ENCODE measurements around the gene OVOL1. TPM values are rescaled to one million over a fixed set of nuclear protein-coding genes. Genes with fewer than 3 reads are reported as not detected.

Gene OVOL1
- total and polyA plus RNA-seq, 2 of the 13 experiments (the other 11 are each of a cell fraction or from before 2014, with no cell fraction given), result 0.01 TPM; not detected in 1

DNA sequence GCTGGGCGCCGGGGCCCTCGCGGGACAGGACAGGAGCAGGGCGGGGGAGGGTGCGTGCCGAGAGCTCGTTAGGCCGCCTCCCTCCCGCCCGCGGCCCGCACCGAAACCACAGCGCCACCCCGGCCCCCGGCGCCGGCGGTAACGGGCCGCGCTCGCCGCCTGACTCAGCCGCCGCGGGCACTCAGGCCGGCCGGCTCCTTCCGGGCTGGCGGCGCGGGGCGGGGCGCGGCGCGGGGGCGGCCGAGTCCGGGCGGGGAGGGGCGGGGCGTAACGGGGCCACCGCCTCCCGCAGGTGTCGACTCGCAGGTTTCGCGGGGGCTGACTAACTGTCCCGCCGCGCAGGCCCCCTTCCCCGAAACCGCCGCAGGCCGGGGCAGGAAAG is 6.1 kb upstream of the OVOL1 start, which contains the start of gene AP5B1 (continued):
- no peak for TF ChIP-seq ZNF709 (CRISPR knock-in tag; IDR thresholded peaks at IDR 0.05)
- no peak; the same call in 1 of the 2 replicates for TF ChIP-seq ZFX (CRISPR knock-in tag; IDR thresholded peaks at IDR 0.05; ENCODE audit: low read depth)
- TF ChIP-seq, protein P1, sequence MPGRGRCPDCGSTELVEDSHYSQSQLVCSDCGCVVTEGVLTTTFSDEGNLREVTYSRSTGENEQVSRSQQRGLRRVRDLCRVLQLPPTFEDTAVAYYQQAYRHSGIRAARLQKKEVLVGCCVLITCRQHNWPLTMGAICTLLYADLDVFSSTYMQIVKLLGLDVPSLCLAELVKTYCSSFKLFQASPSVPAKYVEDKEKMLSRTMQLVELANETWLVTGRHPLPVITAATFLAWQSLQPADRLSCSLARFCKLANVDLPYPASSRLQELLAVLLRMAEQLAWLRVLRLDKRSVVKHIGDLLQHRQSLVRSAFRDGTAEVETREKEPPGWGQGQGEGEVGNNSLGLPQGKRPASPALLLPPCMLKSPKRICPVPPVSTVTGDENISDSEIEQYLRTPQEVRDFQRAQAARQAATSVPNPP (CRISPR knock-in tag; IDR thresholded peaks at IDR 0.05), result no peak
- TF ChIP-seq SPEN (CRISPR knock-in tag; IDR thresholded peaks at IDR 0.05; ENCODE audit: low read depth), result no peak; the same call in 1 of the 2 replicates
- no peak for TF ChIP-seq RFX5 (IDR thresholded peaks at IDR 0.05; ENCODE audit: low read depth, low read length)
- no peak for TF ChIP-seq ZNF773 (CRISPR knock-in tag; IDR thresholded peaks at IDR 0.05; ENCODE audit: borderline replicate concordance)
- TF ChIP-seq FOXJ3 (CRISPR knock-in tag; IDR thresholded peaks at IDR 0.05; ENCODE audit: borderline replicate concordance), result no peak

- no peak for FAIRE-seq
- in situ Hi-C loops (cut with HindIII; ENCODE audit: extremely low pct_ligation_motif_present, low pct_unique_long_range_greater_than_20kb), result loop anchor here (5.0 kb wide), 1 partner anchor 36 kb away; no protein-coding TSS in a partner anchor
- TF ChIP-seq ATAD3A (CRISPR knock-in tag; IDR thresholded peaks at IDR 0.05), result no peak
- TF ChIP-seq TFE3 (CRISPR knock-in tag; IDR thresholded peaks at IDR 0.05), result 0 out of 2 replicates have a peak, but pooled peaks have one; percentile 33
- no peak for TF ChIP-seq PLRG1 (conservative IDR thresholded peaks at IDR 0.05)
- 0 out of 2 replicates have a peak, but pooled peaks have one; percentile 4 for TF ChIP-seq TOPORS (CRISPR knock-in tag; IDR thresholded peaks at IDR 0.05)
- TF ChIP-seq HES4 (CRISPR knock-in tag; IDR thresholded peaks at IDR 0.05; ENCODE audit: borderline replicate concordance), result peak; percentile 41; the same call in 1 of the 2 replicates
- TF ChIP-seq FOXO1 (CRISPR knock-in tag; IDR thresholded peaks at IDR 0.05), result peak; percentile 64; the same call in 1 of the 2 replicates
- TF ChIP-seq, protein P2, sequence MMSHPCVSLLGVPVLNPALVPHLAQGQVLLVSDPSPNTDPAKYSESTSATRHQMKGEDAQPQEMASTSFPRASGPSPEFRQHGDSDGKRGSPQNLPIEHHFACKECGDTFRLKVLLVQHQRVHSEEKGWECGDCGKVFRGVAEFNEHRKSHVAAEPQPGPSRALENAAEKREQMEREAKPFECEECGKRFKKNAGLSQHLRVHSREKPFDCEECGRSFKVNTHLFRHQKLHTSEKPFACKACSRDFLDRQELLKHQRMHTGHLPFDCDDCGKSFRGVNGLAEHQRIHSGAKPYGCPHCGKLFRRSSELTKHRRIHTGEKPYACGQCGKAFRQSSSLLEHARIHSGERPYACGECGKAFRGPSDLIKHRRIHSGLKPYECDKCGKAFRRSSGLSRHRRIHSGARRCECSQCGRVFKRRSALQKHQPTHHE (CRISPR knock-in tag; IDR thresholded peaks at IDR 0.05; ENCODE audit: borderline replicate concordance), result no peak
- peak; percentile 37; the same call in 1 of the 2 replicates for TF ChIP-seq ZNF776 (CRISPR knock-in tag; IDR thresholded peaks at IDR 0.05)
- TF ChIP-seq SAP130 (CRISPR knock-in tag; IDR thresholded peaks at IDR 0.05; ENCODE audit: low read depth), result peak; percentile 42
- 0 out of 2 replicates have a peak, but pooled peaks have one; percentile 16 for TF ChIP-seq TBX2 (CRISPR knock-in tag; IDR thresholded peaks at IDR 0.05; ENCODE audit: borderline replicate concordance)
- no peak for TF ChIP-seq TBX3 (IDR thresholded peaks at IDR 0.05; ENCODE audit: borderline replicate concordance)
Observed at GRCh38 chr11:65781152-65781961, 5.5 kb upstream of the OVOL1 start.

More at GRCh38 chr11:65781152-65781961, 5.5 kb upstream of the OVOL1 start:
- no CpG with 5 or more reads among the region's 83 CpGs for WGBS (ENCODE audit: low lambda C conversion rate)
- DNase-seq (ENCODE audit: low spot score) (peak; percentile 35), ATAC-seq (peak; percentile 42)
- peaks cover 47% of the 10 kb centered on the region for H3K4me1 ChIP-seq (ENCODE audit: insufficient read depth, low read length)
- no peaks in the 10 kb centered on the region for H3K36me3 ChIP-seq (replicated peaks in 1 of 2; ENCODE audit: control insufficient read depth in 1 of 2, insufficient read depth in 2 of 2, low read length in 2 of 2)
- peak overlapping the region; percentile 55 to 92 (median 62); a peak in 5 of 6 replicates for H3K4me3 ChIP-seq (replicated peaks in 1 of 3; ENCODE audit: insufficient read depth in 1 of 3, low read depth in 2 of 3, low read length in 3 of 3)
- H3K9me3 ChIP-seq (ENCODE audit: low read length), result no peaks in the 10 kb centered on the region
- no peak overlapping the region for H3K27ac ChIP-seq (ENCODE audit: extremely low read length, insufficient read depth, low read length)
- peak overlapping the region; percentile 85 for H3K4me2 ChIP-seq (ENCODE audit: low read depth, low read length)
- BruUV-seq (replicated peaks), result no TSS peak
- CTCF ChIA-PET (ENCODE audit: low intra/inter-chr PET ratio, low total read pairs), result interaction anchor here (1.1 to 4.7 kb wide), 4 partner anchors 36 to 208 kb away, joined by 4 to 56 read pairs (median 8); partner anchors contain the start of gene KAT5
- no peaks in the 10 kb centered on the region for H3K79me2 ChIP-seq (ENCODE audit: insufficient read depth, low read length)
- POLR2A ChIA-PET, result interaction anchor here (2.4 to 3.4 kb wide), 3 partner anchors 36 to 78 kb away, joined by 10 to 13 read pairs (median 10); partner anchors contain the start of genes CFL1 and MUS81
- H4K20me1 ChIP-seq (ENCODE audit: insufficient read depth, low read length), result no peaks in the 10 kb centered on the region
- H3K27me3 ChIP-seq (ENCODE audit: control insufficient read depth in 1 of 2, insufficient read depth in 2 of 2, low read length in 2 of 2), result peaks cover 6 to 42% of the 10 kb centered on the region in 2 experiments; a peak in 4 of 5 replicates
- H3K9ac ChIP-seq (ENCODE audit: insufficient read depth, low read depth, low read length), result peak overlapping the region; percentile 60; the same call in 1 of the 2 replicates
- H2AFZ ChIP-seq (ENCODE audit: low read length), result no peak overlapping the region
- intact Hi-C loops (cut with micrococcal nuclease; ENCODE audit: unreplicated experiment), result loop anchor here (5.0 kb wide), 2 partner anchors 36 to 546 kb away; no protein-coding TSS in a partner anchor

Data from HepG2 (cell line).